HG03457 (cell line): ENCODE data around the gene SYTL5.

ENCODE experiments used
- ATAC-seq: cut with Tn5 transposase; IDR thresholded peaks from one replicate; pipeline ENCODE4 v1.9.1; 2021; ENCODE audit warnings: moderate number of reproducible peaks; ENCODE audit not compliant: unreplicated experiment

SYTL5 gene

DNA sequence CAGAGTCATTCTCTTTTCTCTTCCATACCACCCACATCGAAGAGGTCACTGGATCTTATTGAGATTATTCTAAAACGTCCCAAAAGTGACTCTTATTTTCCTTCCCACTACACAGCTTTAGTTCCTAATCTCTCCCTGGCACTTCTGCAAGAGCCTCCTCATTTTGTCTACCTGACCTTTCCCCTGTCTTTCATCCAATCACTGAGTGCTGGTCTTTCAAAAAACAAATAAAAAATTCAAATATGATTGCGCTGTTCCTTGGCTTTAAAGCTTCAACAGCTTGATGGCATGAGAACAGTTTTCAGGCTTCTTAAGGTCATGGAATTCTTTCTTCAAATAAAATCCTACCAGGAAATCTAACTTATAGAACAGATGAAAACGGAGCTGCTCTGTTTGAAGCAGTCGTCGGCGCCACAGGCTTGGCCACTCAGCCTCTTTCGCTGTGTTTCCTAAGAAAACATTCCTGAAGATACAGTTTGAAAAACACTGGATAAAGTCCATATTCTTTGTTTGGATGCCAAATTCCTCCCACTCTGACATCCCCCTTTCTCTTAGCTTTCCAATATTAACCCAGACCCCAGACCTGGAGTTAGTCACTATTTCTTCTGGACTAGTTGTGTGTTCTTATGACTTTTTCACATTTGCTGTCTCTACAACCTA is 12.5 kb downstream of the SYTL5 start:
- no peak for ATAC-seq

DNA sequence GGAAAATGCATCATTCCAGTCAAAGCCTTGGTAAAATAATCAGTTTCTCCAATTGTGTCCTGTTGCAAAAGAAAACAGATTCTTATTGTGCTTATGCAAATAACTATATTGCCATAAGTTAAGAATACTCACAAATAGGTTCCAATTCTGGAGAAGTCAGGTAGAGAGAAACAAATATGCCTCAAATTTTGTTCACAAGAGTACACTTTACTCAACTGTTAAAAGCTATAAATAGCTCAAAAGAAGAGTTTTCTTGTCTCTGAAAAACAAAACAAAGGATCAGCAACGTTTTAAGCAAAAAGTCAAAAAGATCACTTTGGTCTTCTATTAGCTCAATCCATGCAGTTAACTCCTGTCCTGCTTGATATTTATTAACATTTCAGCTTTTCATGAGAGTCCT is 21.9 kb downstream of the SYTL5 start:
- ATAC-seq = no peak

DNA sequence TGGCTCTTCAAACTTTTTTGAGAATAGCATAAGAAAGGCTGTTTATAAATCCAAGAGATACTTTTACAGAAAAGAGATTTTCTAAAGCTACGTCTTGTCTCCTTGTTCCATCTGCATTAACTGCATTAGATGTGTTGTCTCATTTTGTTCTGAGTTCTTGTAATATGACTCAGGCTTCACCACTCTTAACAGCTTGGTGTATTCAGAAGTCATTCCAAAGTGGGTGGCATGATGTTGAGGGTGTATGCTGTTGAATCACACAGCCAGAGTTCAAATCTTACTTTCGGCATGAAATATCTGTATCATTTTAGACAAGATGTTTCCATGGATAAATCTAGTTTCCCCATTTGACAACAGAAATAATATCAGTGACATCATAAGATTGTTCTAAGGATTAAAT is 30.1 kb downstream of the SYTL5 start:
- ATAC-seq = no peak

DNA sequence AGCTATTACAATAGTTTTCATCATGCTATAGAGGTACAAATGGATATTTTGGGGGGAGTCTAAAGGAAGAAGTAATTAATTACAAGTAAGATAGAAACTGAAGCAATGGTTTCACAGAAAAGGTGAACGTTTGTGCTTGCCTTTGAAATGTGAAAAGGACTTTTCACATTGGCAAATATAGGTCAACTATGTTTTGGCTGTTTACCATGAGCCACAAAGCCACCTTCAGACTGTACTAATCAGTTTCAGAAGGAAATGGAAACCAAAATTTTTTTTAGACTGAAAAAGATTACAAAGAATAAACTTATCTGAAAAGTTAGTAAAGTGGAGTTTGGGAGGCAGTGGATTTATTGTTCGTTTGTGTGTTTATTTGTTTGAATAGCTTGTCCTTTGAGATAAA is 32.1 kb downstream of the SYTL5 start:
- no peak for ATAC-seq

DNA sequence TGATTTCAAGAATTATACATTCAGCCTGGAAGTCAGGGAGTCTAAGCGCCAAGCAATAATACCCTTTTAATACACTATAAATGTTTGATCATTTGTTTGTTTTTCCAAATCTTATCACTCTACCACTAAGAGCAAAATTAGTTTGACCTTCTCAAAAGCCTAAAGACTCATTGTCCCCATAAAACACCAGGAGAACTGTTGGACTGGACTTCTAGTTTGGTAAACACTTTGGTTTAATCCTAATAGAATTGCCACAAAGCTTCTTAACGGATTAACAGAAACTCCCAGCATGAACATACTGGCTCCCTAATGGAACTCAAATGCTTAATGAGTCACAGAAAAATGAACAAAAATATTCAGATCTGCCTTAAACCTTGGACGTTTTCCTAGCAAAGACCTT is 34.9 kb downstream of the SYTL5 start:
- ATAC-seq = no peak

- ATAC-seq = no peak
Measured at GRCh38 chrX:38044701-38045100, 38.3 kb downstream of the SYTL5 start.

DNA sequence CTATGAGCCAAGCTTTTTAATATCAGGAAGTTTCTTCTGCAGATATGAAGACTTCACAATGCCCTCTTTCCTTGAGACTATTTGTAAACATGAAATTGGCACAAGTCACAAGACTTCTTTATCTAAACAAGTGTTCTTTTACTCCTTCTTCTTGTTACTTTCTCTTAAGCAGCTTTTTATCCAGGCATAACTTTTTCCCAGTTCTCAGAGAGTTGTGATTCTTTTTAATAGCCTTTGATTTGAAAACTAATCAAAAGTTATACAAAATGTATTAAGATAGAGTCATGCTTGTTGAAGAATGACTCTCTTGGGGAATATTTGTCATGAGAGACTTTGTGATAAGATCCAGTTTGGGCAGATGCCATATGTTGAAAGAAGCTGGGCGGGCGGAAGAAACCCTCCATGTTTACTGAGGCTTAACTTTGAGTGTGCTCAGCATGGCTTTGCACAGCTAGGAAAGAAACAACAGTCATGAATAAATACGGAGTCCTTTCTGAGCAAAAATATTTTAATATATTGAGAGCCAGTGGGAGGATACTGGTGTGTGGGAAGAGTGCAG is 39.3 kb downstream of the SYTL5 start:
- no peak for ATAC-seq

DNA sequence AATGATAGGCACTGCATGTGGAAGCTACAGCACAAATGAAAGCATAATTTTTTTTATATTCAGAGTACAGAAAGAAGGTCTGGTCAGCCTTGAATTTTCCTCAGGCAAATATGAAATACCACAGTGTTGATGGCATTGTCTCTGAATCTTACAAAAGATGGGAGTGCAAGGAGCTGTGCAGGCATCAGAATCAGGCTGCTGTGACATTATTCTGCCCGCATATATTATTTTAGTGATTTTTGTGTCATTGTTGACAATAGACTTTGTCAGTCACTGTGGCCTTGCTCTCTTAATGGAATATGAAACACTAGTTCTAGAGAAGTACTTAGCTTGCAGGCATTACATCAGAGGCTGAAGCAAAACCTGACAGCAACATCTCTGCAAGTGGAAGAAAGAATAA is 42.5 kb downstream of the SYTL5 start:
- ATAC-seq = no peak

DNA sequence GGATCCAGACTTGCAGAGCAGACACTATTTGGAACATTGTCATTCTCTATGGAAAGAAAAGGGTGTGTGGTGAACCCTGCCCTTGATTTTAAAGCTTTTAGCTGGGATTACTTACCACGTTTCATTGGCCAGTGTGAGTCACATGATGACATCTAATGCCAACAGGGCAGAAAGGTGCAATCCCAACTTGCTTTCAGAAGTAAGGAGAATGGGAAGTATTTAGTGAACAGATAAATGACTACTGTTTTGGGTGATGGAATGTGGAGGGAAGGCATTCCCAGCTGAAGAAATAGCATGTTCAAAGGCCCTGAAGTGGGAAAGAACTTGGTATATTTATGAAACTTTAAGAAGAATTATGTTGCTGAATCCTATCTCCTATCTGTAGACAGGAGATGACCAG is 44.5 kb downstream of the SYTL5 start:
- no peak for ATAC-seq

DNA sequence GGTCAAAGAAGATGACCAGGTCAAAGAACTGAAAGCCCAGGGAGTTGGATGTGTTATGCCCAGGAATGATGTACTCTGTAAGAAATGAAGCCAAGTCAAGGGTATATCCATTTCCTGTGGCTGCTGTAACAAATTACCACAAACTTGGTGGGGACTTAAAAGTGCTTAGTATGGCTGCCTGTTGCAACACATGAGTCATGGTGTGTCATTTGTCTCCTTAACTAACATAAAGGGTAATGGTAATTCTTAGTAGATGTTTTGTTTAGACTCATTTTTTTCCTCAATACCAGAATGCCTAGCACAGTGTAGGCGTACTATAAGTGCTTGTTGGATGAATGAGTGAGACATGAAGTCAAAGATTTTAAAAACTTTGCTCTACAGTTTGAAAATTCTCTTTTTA is 45.7 kb downstream of the SYTL5 start:
- ATAC-seq = no peak

DNA sequence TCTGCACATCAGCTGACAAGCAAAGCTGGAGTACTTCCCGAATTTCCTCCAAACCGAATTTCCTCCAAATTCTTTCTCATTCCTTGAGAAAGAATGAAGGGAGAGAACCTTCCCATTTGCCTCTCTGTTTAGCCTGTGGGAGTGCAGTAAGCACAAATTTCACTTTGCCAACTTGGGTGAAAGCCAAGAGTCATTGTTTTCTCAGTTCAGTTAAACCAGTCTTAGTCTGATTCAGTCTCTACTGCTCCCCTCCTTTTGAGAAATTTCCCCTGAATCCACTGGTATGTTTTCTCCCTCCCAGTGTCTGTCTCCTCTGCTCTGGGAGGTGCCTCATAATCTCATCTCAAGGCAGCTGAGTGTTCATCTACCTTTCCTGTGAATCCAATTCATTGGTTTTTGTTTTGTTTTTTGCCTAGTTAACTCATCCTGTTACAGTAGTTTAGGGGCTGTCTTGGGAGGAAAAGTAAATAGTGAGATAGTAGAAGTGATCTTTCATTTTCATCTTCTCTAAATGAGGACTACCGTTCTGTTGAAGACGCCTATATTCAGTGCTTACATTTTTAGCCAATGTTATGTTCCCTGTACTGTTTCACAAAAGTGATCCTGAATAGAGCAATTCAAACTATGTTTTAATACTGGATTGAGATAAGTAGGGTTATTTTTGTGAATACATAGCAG is 49.0 kb downstream of the SYTL5 start:
- no peak for ATAC-seq

- ATAC-seq = no peak
Measured at GRCh38 chrX:38060331-38060878, 54.1 kb downstream of the SYTL5 start.

DNA sequence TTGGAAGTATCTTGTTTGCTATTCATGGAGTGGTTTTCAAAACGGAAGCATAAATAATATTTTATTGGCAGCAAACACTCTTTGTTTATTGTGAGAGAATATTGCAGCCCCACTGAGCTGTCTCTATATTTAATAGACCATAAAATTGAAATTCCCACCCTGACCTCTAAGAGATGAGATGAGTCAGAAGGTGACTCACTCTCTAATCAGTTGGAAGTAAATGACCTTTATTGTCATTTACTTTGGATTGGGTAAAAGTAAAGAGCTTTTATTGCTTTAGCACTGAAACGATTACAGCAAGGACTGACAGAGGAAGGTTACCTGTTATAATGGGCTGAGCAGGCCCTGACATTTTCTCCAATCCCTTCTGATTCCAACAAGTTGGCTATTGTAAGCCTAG is 55.0 kb downstream of the SYTL5 start:
- no peak for ATAC-seq

- ATAC-seq = no peak
Measured at GRCh38 chrX:38066934-38067333, 60.6 kb downstream of the SYTL5 start.

GRCh38 chrX:38069273-38069672 is 62.9 kb downstream of the SYTL5 start:
- ATAC-seq = no peak

GRCh38 chrX:38069991-38070390 is 63.6 kb downstream of the SYTL5 start:
- ATAC-seq = no peak

DNA sequence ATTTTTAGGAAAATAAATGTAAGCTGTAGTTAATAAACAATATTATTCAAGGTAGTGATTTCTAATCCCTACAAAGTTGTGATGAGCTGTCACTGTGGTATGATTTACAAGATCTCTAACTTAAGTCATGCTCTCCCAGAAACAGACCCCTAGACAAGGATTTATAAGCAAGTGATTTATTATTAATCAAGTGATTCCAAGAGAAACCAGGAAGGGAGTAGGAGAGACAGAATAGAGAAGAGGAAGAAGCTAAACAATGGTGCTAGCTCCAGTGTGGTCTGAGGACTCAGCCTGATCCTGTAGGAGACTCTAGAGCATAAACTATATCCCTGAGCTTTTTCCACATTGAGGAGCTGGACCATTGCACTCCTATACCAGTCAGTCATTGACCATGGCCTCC is 73.1 kb downstream of the SYTL5 start:
- no peak for ATAC-seq

DNA sequence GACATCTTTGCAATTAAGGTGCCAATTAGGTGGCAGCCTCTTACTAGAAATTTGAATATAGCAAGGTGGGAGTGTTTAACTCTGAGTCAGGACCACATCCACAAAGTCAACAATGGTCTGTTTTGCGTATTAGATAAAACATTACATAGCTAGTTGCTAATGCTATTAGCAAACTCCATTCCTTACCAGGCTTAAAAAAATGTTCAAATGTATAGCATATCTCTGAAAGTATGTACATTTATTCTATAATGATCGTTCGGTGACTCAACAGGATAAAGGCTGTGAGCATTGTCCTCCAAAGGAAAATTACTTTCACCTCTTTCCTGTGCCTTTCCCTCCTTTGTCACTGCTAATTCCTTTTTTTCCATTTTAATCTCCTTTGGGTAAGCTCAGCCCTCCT is 74.5 kb downstream of the SYTL5 start:
- ATAC-seq = no peak

DNA sequence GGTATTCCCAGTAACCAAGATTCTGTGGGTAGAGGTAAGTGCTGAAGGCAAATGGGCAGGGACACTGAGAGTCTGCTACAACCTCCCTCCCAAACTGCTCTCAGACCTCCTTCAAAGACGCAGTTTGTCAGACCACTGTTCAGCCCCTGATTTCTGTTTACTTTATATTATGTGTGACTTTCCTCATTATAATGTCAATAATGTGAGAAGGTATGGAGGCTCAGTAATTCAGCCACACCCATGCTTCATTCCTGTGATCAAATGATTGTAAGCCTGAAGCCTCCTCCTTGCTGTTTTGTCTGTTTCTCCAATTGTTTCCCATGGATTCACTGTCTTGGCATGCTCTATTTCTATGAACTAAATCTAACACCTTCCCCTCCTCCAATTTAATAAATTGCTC is 75.6 kb downstream of the SYTL5 start:
- ATAC-seq = no peak

GRCh38 chrX:38082309-38082708 is 76.0 kb downstream of the SYTL5 start:
- ATAC-seq = no peak

DNA sequence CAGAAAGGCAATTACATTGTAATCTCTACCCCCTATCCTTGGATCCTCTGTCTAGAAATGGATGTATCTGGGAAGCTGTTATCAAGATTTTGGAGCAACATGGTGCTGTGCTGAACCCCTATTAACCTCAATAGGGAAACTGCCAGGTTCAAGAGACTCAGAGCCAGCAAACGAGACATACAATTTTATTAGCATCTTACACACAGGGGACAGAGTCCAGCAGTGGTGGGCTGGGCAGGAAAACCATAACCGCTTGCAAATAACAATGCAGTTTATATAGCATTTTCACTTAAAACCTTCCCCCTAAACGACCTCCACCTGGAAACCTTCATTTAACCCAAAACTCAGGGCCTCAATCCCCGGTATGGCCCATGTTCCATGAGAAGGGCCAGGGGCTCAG is 79.5 kb downstream of the SYTL5 start:
- ATAC-seq = no peak

DNA sequence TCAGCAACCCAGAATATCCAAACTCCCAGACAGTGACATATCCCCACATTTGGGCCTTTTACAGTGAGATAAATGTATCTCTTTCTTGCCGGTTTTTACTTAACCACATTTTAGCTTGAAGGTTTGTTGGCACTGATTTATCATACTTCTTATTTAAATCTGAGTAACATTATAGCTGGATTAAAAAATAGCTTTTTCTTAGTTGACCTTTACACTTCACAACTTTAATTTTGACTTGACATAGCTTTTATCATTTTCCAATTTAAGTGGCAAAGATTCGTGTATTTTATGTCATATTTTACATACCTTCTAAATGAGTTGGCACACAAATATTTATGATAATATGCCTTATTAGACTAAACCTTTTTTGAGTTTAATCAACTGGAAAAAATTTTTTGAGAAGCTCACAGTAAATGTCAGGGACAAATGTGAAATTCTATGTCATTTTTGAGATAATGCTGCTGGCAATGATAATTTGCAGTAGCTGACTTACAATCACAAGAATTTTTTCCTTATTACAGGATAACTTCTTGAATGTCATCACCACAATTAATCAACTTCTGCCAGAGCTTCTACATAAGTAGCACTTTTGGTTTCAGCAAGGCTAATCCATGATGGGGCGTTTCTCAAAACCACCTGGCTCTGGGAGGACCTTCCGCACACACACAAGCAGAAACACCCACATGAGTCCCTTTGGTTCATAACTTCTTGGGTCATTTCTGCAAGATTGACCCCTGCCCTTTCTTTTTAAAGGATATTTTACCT is 80.3 kb downstream of the SYTL5 start:
- no peak for ATAC-seq
